ENCODE data around the gene VPS33B. TPM values are rescaled to one million over a fixed set of nuclear protein-coding genes. Genes with fewer than 3 reads are reported as not detected.

VPS33B gene
- total and polyA plus RNA-seq, 8 donors: 4.2 to 18.9 (median 6.2) TPM

DNA sequence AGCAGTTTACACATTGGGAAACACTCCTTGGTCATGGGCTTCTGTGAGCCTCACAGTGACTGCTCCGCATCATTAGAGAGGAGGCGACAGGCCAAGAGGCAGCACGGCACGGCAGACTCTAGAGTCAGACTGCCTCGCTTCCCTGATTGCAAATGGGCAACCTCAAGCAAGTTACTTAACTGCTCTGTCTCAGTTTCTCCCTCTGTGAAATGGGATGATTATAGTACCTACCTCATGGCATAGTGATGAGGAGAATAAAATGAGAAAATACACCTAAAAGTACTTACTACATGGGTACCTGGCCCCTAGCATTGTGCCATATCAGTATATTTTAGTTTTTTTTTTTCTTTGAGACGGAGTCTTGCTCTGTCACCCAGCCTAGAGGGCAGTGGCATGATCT, 71.7 kb downstream of the VPS33B start:
- Histone ChIP-seq H3K36me3 (peaks cover 0 to 50% (median 18%) of the 10 kb centered on the region in 3 donors), H3K9me3 (no peaks in the 10 kb centered on the region), H3K27ac (no peak overlapping the region), H3K27me3 (no peaks in the 10 kb centered on the region), H3K4me3 (no peak overlapping the region), H3K4me1 (peaks cover 4% of the 10 kb centered on the region in 3 donors)
- TF ChIP-seq, protein P1, sequence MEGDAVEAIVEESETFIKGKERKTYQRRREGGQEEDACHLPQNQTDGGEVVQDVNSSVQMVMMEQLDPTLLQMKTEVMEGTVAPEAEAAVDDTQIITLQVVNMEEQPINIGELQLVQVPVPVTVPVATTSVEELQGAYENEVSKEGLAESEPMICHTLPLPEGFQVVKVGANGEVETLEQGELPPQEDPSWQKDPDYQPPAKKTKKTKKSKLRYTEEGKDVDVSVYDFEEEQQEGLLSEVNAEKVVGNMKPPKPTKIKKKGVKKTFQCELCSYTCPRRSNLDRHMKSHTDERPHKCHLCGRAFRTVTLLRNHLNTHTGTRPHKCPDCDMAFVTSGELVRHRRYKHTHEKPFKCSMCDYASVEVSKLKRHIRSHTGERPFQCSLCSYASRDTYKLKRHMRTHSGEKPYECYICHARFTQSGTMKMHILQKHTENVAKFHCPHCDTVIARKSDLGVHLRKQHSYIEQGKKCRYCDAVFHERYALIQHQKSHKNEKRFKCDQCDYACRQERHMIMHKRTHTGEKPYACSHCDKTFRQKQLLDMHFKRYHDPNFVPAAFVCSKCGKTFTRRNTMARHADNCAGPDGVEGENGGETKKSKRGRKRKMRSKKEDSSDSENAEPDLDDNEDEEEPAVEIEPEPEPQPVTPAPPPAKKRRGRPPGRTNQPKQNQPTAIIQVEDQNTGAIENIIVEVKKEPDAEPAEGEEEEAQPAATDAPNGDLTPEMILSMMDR (IDR thresholded peaks at IDR 0.05): no peak
- intact Hi-C loops (cut with DNase I): no loop called here
- no peak for ATAC-seq
- 95 to 100% methylated on average over 6 of the region's 6 CpGs for WGBS, 2 donors
- no peak for FAIRE-seq
- no peak for DNase-seq

DNA sequence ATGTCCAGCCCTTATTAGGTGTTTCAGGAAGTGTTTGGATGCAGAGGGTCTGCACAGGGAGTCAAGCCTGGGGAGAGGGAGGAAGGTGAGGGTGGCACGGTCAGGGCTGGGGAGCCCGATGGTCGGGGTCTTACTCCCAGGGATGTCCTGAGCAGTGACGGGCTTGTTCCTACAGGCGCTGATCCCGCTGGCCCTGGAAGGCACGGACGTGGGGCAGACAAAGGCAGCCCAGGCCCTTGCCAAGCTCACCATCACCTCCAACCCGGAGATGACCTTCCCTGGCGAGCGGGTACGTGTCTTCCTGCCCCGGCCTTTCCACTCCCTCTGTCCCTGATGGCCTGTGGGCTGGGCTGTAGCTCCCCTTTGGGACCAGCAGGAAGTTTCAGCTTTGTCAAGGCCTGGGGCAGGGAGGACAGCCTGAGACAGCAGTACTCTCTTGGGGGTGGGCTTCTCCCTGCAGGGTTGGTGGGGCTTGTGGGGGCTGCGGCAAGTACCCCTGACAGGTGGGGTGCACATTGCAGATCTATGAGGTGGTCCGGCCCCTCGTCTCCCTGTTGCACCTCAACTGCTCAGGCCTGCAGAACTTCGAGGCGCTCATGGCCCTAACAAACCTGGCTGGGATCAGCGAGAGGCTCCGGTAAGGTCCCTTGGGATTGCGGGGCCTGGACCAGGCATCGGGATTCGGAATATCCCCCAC, 72.3 kb downstream of the VPS33B start:
- WGBS, 2 donors: 94 to 97% methylated on average over 23 of the region's 23 CpGs
- DNase-seq: no peak
- Histone ChIP-seq H3K27ac (no peak overlapping the region), H3K9me3 (no peaks in the 10 kb centered on the region), H3K4me1 (no peaks in the 10 kb centered on the region), H3K36me3 (peaks cover 0 to 56% (median 18%) of the 10 kb centered on the region in 3 donors), H3K27me3 (no peaks in the 10 kb centered on the region), H3K4me3 (no peak overlapping the region)
- ATAC-seq: no peak
- TF ChIP-seq, protein P1 (IDR thresholded peaks at IDR 0.05): no peak
- FAIRE-seq: no peak
- intact Hi-C loops (cut with DNase I): no loop called here

Other genes starting within 250 kb of the VPS33B start
- 100 to 1,000 TPM in 3 of 6 donors, 10 to 100 TPM in 3; 50.3 to 106 (median 98.8) TPM for gene FURIN, start 154.0 kb downstream of the VPS33B start, total RNA-seq
- 10 to 100 TPM; 52.5 to 67.7 TPM for gene FURIN, start 154.0 kb downstream of the VPS33B start, polyA plus RNA-seq
- 10 to 100 TPM in 1 of 6 donors, 1 to 10 TPM in 5; 3.9 to 23.0 (median 8.6) TPM for gene FES, start 138.1 kb downstream of the VPS33B start, total RNA-seq
- gene FES, start 138.1 kb downstream of the VPS33B start, polyA plus RNA-seq: 10 to 100 TPM; 24.4 to 26.5 TPM
- gene MAN2A2, start 119.3 kb downstream of the VPS33B start, total RNA-seq: 10 to 100 TPM; 56.6 to 88.2 (median 67.7) TPM
- 100 to 1,000 TPM in 1 of 2 donors, 10 to 100 TPM in 1; 57.2 to 118 TPM for gene MAN2A2, start 119.3 kb downstream of the VPS33B start, polyA plus RNA-seq
- 10 to 100 TPM; 10.3 to 17.6 (median 13.3) TPM for gene HDDC3, start 90.0 kb downstream of the VPS33B start, total RNA-seq
- 10 to 100 TPM; 16.6 to 20.9 TPM for gene HDDC3, start 90.0 kb downstream of the VPS33B start, polyA plus RNA-seq
- 10 to 100 TPM; 29.2 to 50.7 (median 32.2) TPM for gene UNC45A, start 87.3 kb downstream of the VPS33B start, total RNA-seq
- gene UNC45A, start 87.3 kb downstream of the VPS33B start, polyA plus RNA-seq: 10 to 100 TPM; 50.0 to 51.3 TPM
- gene RCCD1, start 67.7 kb downstream of the VPS33B start, total RNA-seq: 10 to 100 TPM in 1 of 6 donors, 1 to 10 TPM in 5; 6.6 to 12.2 (median 7.8) TPM
- gene RCCD1, start 67.7 kb downstream of the VPS33B start, polyA plus RNA-seq: 10 to 100 TPM in 1 of 2 donors, 1 to 10 TPM in 1; 9.0 to 11.9 TPM
- gene PRC1, start 28.1 kb downstream of the VPS33B start, total RNA-seq: 1 to 10 TPM; 3.9 to 5.8 (median 4.8) TPM
- gene PRC1, start 28.1 kb downstream of the VPS33B start, polyA plus RNA-seq: 10 to 100 TPM in 1 of 2 donors, 1 to 10 TPM in 1; 5.1 to 12.7 TPM
- gene SV2B, start 77.7 kb upstream of the VPS33B start, total RNA-seq: 10 to 100 TPM in 1 of 6 donors, 1 to 10 TPM in 5; 3.6 to 11.3 (median 6.5) TPM
- gene SV2B, start 77.7 kb upstream of the VPS33B start, polyA plus RNA-seq: 1 to 10 TPM in 1 of 2 donors, under 1 TPM in 1; 0.53 to 2.7 TPM